PFSK-1 (cell line): Measurements from ENCODE around the gene TMEM245.

Experiments used
- FOXP2 ChIP-seq: optimal IDR thresholded peaks from 2 replicates; pipeline ENCODE3; 2011; ENCODE audit warnings: borderline replicate concordance, control low read depth, inconsistent platforms; ENCODE audit not compliant: insufficient read depth; ENCODE audit errors: extremely low read length, extremely low read depth
- POLR2AphosphoS5 ChIP-seq: IDR thresholded peaks from 2 replicates; pipeline ENCODE4 v1.6.1; 2012; ENCODE audit warnings: low read depth, mild to moderate bottlenecking, control low read depth, low read length, moderate library complexity
- REST ChIP-seq, 2 experiments: IDR thresholded peaks; 2 replicates each; pipeline versions ENCODE4 v1.6.1 to v1.8.0; 2011 to 2012; ENCODE audit warnings: low read depth in 2 of 2, low read length in 2 of 2, control low read depth in 1 of 2, inconsistent platforms in 1 of 2, mild to moderate bottlenecking in 1 of 2, moderate library complexity in 1 of 2; ENCODE audit not compliant: insufficient read depth in 1 of 2
- SIN3A ChIP-seq: IDR thresholded peaks from 2 replicates; pipeline ENCODE4 v1.6.1; 2012; ENCODE audit warnings: mild to moderate bottlenecking, low read length, moderate library complexity, borderline replicate concordance; ENCODE audit not compliant: insufficient read depth
- TAF1 ChIP-seq: IDR thresholded peaks from 2 replicates; pipeline ENCODE4 v1.6.1; 2012; ENCODE audit warnings: low read length, control low read depth, borderline replicate concordance; ENCODE audit not compliant: insufficient read depth

TMEM245 gene

GRCh38 chr9:109037946-109038715 lies 81.6 kb downstream of the TMEM245 start:
- TF ChIP-seq REST (IDR thresholded peaks at IDR 0.05; ENCODE audit: insufficient read depth in 1 of 2, low read depth in 2 of 2, low read length in 2 of 2) (no peak), SIN3A (no peak), FOXP2 (no peak), POLR2AphosphoS5 (no peak), TAF1 (no peak)

GRCh38 chr9:109036744-109037680 lies 82.7 kb downstream of the TMEM245 start:
- TF ChIP-seq TAF1: no peak
- TF ChIP-seq POLR2AphosphoS5: no peak
- TF ChIP-seq FOXP2: no peak
- no peak for TF ChIP-seq SIN3A
- no peak for TF ChIP-seq REST (IDR thresholded peaks at IDR 0.05; ENCODE audit: insufficient read depth in 1 of 2, low read depth in 2 of 2, low read length in 2 of 2)

DNA sequence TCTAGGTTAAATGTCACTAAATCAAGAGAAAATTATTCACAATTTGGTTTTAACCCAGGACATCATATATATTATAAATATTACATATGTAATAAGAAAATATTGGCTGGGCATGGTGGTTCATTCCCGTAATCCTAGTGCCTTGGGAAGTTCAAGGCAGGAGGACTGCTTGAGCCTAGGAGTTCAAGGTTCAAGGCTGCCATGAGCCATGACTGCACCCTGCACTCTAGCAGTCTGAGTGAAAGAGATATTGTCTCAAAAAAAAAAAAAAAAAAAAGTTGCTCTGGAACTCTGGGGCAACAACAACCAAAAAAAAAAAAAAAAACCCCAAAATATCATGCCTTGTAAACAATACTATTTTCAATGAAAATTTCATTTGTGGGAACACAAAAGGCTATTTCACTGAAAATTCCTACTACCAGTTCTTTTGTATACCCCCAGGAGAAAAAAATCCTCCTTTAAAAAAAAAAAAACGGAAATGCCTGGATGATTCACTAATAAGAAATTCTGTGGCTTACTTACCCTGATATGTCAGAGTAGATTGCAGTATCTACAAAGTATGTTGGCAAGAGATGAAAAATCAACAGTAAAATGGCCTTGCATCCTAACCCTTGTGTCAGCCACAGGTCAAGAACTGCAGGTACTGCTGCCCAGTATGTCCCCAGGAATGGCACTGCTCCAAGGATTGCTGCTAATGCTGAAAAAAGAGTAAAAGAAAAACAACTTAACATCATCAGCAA lies 83.9 kb downstream of the TMEM245 start:
- TF ChIP-seq SIN3A: no peak
- TF ChIP-seq POLR2AphosphoS5: no peak

GRCh38 chr9:109033941-109034700 lies 85.6 kb downstream of the TMEM245 start:
- no peak for TF ChIP-seq POLR2AphosphoS5
- no peak for TF ChIP-seq SIN3A
- TF ChIP-seq FOXP2: no peak
- no peak for TF ChIP-seq REST (IDR thresholded peaks at IDR 0.05; ENCODE audit: insufficient read depth in 1 of 2, low read depth in 2 of 2, low read length in 2 of 2)
- no peak for TF ChIP-seq TAF1
